Endothelial cell of umbilical vein (primary cell): ENCODE results near the gene DNAJC17. TPM values are rescaled to one million over a fixed set of nuclear protein-coding genes. Genes with fewer than 3 reads are reported as not detected.

Source experiments
- BruUV-seq: library from RNA; stranded (reverse); fragments of 400-500 nt; replicated peaks from 2 replicates; lab custom pipeline; 2021; lab: Mats Ljungman, UMichigan
- CTCF ChIA-PET: fragments of 300-600, 350-600 bp; sonication (Branson Sonifier 250); formaldehyde crosslinking; loops from one replicate; lab custom pipeline; 2021; ENCODE audit warnings: antibody characterized with exemption, inconsistent platforms; lab: Charles Lee
- POLR2A ChIA-PET: fragments of 300-600, 350-600 bp; sonication (Branson Sonifier 250); formaldehyde crosslinking; loops from one replicate; lab custom pipeline; 2021; ENCODE audit warnings: antibody characterized with exemption, inconsistent platforms; lab: Charles Lee
- DNase-seq: peaks from one replicate; pipeline ENCODE4 v3.0.0-alpha.2; 2011; ENCODE audit warnings: low read depth, low spot score
- FAIRE-seq: peaks from 2 replicates; lab custom pipeline; 2011; peaks lifted over from hg19 to GRCh38; lab: Jason Lieb, UNC
- H2AFZ ChIP-seq: 2 replicates; pipeline ENCODE4 v1.6.0; 2012; ENCODE audit warnings: low read depth, low read length, control low read depth, inconsistent platforms
- H3K27ac ChIP-seq: 2 replicates; pipeline ENCODE4 v1.5.1; 2011; ENCODE audit warnings: low read depth, mild to moderate bottlenecking, control low read depth, low read length, moderate library complexity; ENCODE audit not compliant: insufficient read depth
- H3K27me3 ChIP-seq, 2 experiments: 2 replicates each; pipeline versions ENCODE4 v1.6.0 to v1.6.1; 2011; ENCODE audit warnings: low read length in 2 of 2, mixed read lengths in 1 of 2; ENCODE audit not compliant: control insufficient read depth in 2 of 2, insufficient read depth in 2 of 2
- H3K36me3 ChIP-seq, 2 experiments: 2 replicates in 1 of 2; 3 replicates in 1 of 2; pipeline ENCODE4 v1.5.1; 2011; ENCODE audit warnings: low read length in 2 of 2, mild to moderate bottlenecking in 1 of 2, moderate library complexity in 1 of 2; ENCODE audit not compliant: control insufficient read depth in 2 of 2, insufficient read depth in 2 of 2; ENCODE audit errors: extremely low read depth in 1 of 2
- H3K4me1 ChIP-seq: 3 replicates; pipeline ENCODE4 v1.5.1; 2011; ENCODE audit warnings: mild to moderate bottlenecking, low read length; ENCODE audit not compliant: control insufficient read depth, insufficient read depth; ENCODE audit errors: extremely low read depth
- H3K4me2 ChIP-seq: 2 replicates; pipeline ENCODE4 v1.6.1; 2011; ENCODE audit warnings: low read length, control low read depth, mixed read lengths; ENCODE audit not compliant: insufficient read depth
- H3K4me3 ChIP-seq, 3 experiments: fragments of 200-600 bp in 1 of 3; sonication (generic), shearing (Covaris generic) in 1 of 3; replicated peaks in 1 of 3; 2 replicates each; pipeline ENCODE4 v1.5.1; 2011 to 2016; ENCODE audit warnings: control low read depth in 3 of 3, low read length in 3 of 3, mild to moderate bottlenecking in 2 of 3, inconsistent platforms in 1 of 3, low read depth in 1 of 3, moderate library complexity in 1 of 3; ENCODE audit not compliant: insufficient read depth in 1 of 3
- H3K79me2 ChIP-seq: 2 replicates; pipeline ENCODE4 v1.6.0; 2012; ENCODE audit warnings: low read length, inconsistent platforms; ENCODE audit not compliant: control insufficient read depth, insufficient read depth
- H3K9ac ChIP-seq: replicated peaks from 2 replicates; pipeline ENCODE3; 2011; ENCODE audit warnings: low read length, control low read depth; ENCODE audit not compliant: insufficient read depth; ENCODE audit errors: extremely low read depth
- H3K9me1 ChIP-seq: replicated peaks from 3 replicates; pipeline ENCODE4 v1.6.0; 2011; ENCODE audit warnings: mild to moderate bottlenecking, low read length; ENCODE audit not compliant: control insufficient read depth, insufficient read depth; ENCODE audit errors: extremely low read depth
- H3K9me3 ChIP-seq: replicated peaks from 2 replicates; pipeline ENCODE4 v1.5.1; 2012; ENCODE audit warnings: low read length, inconsistent platforms; ENCODE audit not compliant: control insufficient read depth, insufficient read depth
- H4K20me1 ChIP-seq: replicated peaks from 2 replicates; pipeline ENCODE3; 2011; ENCODE audit warnings: mild to moderate bottlenecking, low read length; ENCODE audit not compliant: control insufficient read depth, insufficient read depth; ENCODE audit errors: extremely low read depth
- EZH2 ChIP-seq: IDR thresholded peaks from 2 replicates; pipeline ENCODE4 v1.6.1; 2012; ENCODE audit warnings: borderline replicate concordance, low read depth, mild to moderate bottlenecking, moderate library complexity, low read length, inconsistent platforms; ENCODE audit not compliant: severe bottlenecking
- FOS ChIP-seq: IDR thresholded peaks from 2 replicates; pipeline ENCODE4 v1.6.1; 2011; ENCODE audit warnings: mild to moderate bottlenecking, low read length, moderate library complexity, borderline replicate concordance; ENCODE audit not compliant: insufficient read depth
- GATA2 ChIP-seq: IDR thresholded peaks from 2 replicates; pipeline ENCODE4 v1.7.0; 2011; ENCODE audit warnings: low read depth, mild to moderate bottlenecking, moderate library complexity, mixed read lengths, low read length; ENCODE audit not compliant: insufficient read length, insufficient read depth
- JUN ChIP-seq: IDR thresholded peaks from 2 replicates; pipeline ENCODE4 v1.6.1; 2011; ENCODE audit warnings: borderline replicate concordance, low read depth; ENCODE audit not compliant: insufficient read length, insufficient read depth
- MYC ChIP-seq: IDR thresholded peaks from one replicate; pipeline ENCODE4 v1.6.1; 2011; ENCODE audit warnings: mild to moderate bottlenecking, low read depth, low read length
- POLR2A ChIP-seq: IDR thresholded peaks from 2 replicates; pipeline ENCODE4 v1.6.1; 2012; ENCODE audit warnings: low read depth, mild to moderate bottlenecking, control low read depth, low read length
- POLR2AphosphoS5 ChIP-seq: IDR thresholded peaks from 2 replicates; pipeline ENCODE4 v1.6.1; 2012; ENCODE audit warnings: low read depth, mild to moderate bottlenecking, control low read depth, low read length, moderate library complexity; ENCODE audit not compliant: insufficient read depth
- dilution Hi-C: fragments of 300-500 bp; cut with MboI; formaldehyde crosslinking; loops from one replicate; pipeline ENCODE4 v1.15.0; 2019; ENCODE audit warnings: low sequenced_read_pairs; ENCODE audit not compliant: extremely low pct_ligation_motif_present
- intact Hi-C: fragments of 100-400 bp; cut with micrococcal nuclease; formaldehyde crosslinking; loops from one replicate; pipeline ENCODE4 v1.10.0; 2022
- polyA plus RNA-seq, 4 experiments: library from polyadenylated mRNA; depleted of rRNA in 3 of 4; stranded (reverse) in 3 of 4; unstranded in 1 of 4; fragments of >200 nt; gene quantifications; 2 replicates each; pipeline versions ENCODE4 v1.2.1 to v1.2.3, GENCODE V29; 2011 to 2012; ENCODE audit warnings: missing spikeins in 1 of 4
- total RNA-seq: library from RNA; stranded (reverse); gene quantifications from 2 replicates; pipeline ENCODE4 v1.2.3, GENCODE V29; 2021
- TF ChIP-seq, protein P1 (sequence below): IDR thresholded peaks from 2 replicates; pipeline ENCODE4 v1.6.1; 2011; ENCODE audit not compliant: insufficient read depth, insufficient read length
- TF ChIP-seq, protein P2 (sequence below), 2 donors: IDR thresholded peaks; 1 replicate in 1 of 2; 2 replicates in 1 of 2; pipeline ENCODE4 v1.5.1; 2011; ENCODE audit warnings: low read length in 2 of 2, mild to moderate bottlenecking in 2 of 2, moderate library complexity in 2 of 2, control low read depth in 1 of 2, inconsistent platforms in 1 of 2, low read depth in 1 of 2; ENCODE audit not compliant: insufficient read depth in 1 of 2; ENCODE audit errors: extremely low read depth in 1 of 2

The DNAJC17 gene
- total and polyA plus RNA-seq, 2 donors (not counting 3 experiments of a cell fraction or from before 2014, with no cell fraction given), result 30.7 to 46.4 TPM

DNA sequence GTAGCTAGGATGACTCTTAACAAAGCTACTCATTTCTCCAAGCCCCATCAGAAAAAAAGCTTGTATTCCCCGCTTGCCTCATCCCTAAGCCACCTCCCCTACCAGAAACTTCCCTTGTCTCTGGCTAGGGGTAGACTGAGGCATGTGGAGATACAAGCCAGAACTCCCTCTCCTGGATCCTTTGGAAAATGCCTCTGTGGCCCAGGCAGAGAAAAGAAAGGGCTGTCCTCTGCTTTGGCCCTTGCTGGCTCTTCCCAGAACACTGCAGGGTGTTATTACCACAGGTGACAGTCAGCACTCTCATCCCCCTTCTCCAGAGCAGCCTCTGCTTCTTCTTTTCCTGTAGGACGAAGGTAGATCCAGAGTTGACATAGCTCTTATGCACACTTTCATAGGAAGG is 67.4 kb downstream of the DNAJC17 start:
- no peak for TF ChIP-seq POLR2AphosphoS5
- no peak for TF ChIP-seq GATA2
- TF ChIP-seq EZH2, result no peak
- no peak for TF ChIP-seq POLR2A
- TF ChIP-seq, protein P1, sequence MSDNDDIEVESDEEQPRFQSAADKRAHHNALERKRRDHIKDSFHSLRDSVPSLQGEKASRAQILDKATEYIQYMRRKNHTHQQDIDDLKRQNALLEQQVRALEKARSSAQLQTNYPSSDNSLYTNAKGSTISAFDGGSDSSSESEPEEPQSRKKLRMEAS, result no peak
- no peak for TF ChIP-seq FOS
- no peak for TF ChIP-seq JUN
- TF ChIP-seq MYC, result no peak
- TF ChIP-seq, protein P2, sequence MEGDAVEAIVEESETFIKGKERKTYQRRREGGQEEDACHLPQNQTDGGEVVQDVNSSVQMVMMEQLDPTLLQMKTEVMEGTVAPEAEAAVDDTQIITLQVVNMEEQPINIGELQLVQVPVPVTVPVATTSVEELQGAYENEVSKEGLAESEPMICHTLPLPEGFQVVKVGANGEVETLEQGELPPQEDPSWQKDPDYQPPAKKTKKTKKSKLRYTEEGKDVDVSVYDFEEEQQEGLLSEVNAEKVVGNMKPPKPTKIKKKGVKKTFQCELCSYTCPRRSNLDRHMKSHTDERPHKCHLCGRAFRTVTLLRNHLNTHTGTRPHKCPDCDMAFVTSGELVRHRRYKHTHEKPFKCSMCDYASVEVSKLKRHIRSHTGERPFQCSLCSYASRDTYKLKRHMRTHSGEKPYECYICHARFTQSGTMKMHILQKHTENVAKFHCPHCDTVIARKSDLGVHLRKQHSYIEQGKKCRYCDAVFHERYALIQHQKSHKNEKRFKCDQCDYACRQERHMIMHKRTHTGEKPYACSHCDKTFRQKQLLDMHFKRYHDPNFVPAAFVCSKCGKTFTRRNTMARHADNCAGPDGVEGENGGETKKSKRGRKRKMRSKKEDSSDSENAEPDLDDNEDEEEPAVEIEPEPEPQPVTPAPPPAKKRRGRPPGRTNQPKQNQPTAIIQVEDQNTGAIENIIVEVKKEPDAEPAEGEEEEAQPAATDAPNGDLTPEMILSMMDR (IDR thresholded peaks at IDR 0.05; ENCODE audit: extremely low read depth in 1 of 2, insufficient read depth in 1 of 2, low read depth in 1 of 2, low read length in 2 of 2), result no peak
- Histone ChIP-seq H3K36me3 (peaks cover 20 to 25% of the 10 kb centered on the region in 2 experiments), H2AFZ (no peak overlapping the region), H3K27ac (no peak overlapping the region), H3K79me2 (no peaks in the 10 kb centered on the region), H3K9me1 (no peaks in the 10 kb centered on the region), H3K9me3 (no peaks in the 10 kb centered on the region), H3K9ac (no peak overlapping the region), H3K27me3 (no peaks in the 10 kb centered on the region), H4K20me1 (no peaks in the 10 kb centered on the region), H3K4me2 (no peak overlapping the region), H3K4me1 (no peaks in the 10 kb centered on the region), H3K4me3 (no peak overlapping the region)
- DNase-seq (no peak), FAIRE-seq (no peak)
- intact Hi-C loops (no loop called here), dilution Hi-C loops (no loop called here)
- no TSS peak for BruUV-seq
- CTCF ChIA-PET, result interaction anchor here (1.4 to 1.7 kb wide), 4 partner anchors 9 to 150 kb away, joined by 3 to 7 read pairs (median 4); no protein-coding TSS in a partner anchor
- POLR2A ChIA-PET, result no interaction called here
